Astrocyte (in vitro differentiated cells and primary cell): ENCODE results near the gene HGS. TPM values are rescaled to one million over a fixed set of nuclear protein-coding genes. Genes with fewer than 3 reads are reported as not detected.

ENCODE experiments used
- DNase-seq: peaks from one replicate; pipeline ENCODE4 v3.0.0-alpha.2; 2010; ENCODE audit warnings: low read depth
- FAIRE-seq: peaks from 2 replicates; lab custom pipeline; 2011; peaks lifted over from hg19 to GRCh38; lab: Jason Lieb, UNC
- H2AFZ ChIP-seq: 2 replicates; pipeline ENCODE4 v1.6.0; 2012; ENCODE audit warnings: low read depth, low read length, inconsistent platforms
- H3K27ac ChIP-seq: 2 replicates; pipeline ENCODE4 v1.5.1; 2011; ENCODE audit warnings: low read depth, low read length, inconsistent platforms
- H3K27me3 ChIP-seq: 2 replicates; pipeline ENCODE4 v1.6.0; 2011; ENCODE audit warnings: low read length, inconsistent platforms; ENCODE audit not compliant: insufficient read depth
- H3K36me3 ChIP-seq: 2 replicates; pipeline ENCODE4 v1.5.1; 2011; ENCODE audit warnings: low read length, inconsistent platforms; ENCODE audit not compliant: insufficient read depth
- H3K4me1 ChIP-seq: 2 replicates; pipeline ENCODE4 v1.5.1; 2011; ENCODE audit warnings: low read length, inconsistent platforms; ENCODE audit not compliant: insufficient read depth
- H3K4me2 ChIP-seq: 2 replicates; pipeline ENCODE4 v1.6.0; 2012; ENCODE audit warnings: low read length, inconsistent platforms
- H3K4me3 ChIP-seq: 2 replicates; pipeline ENCODE4 v1.5.1; 2011; ENCODE audit warnings: low read depth, mild to moderate bottlenecking, low read length, inconsistent platforms; ENCODE audit not compliant: insufficient read depth
- H3K79me2 ChIP-seq: 2 replicates; pipeline ENCODE4 v1.6.0; 2012; ENCODE audit warnings: mild to moderate bottlenecking, low read length, inconsistent platforms; ENCODE audit not compliant: insufficient read depth
- H3K9ac ChIP-seq: 2 replicates; pipeline ENCODE4 v1.6.0; 2012; ENCODE audit warnings: mild to moderate bottlenecking, low read length, inconsistent platforms
- H3K9me3 ChIP-seq: 2 replicates; pipeline ENCODE4 v1.5.1; 2012; ENCODE audit warnings: low read depth, mild to moderate bottlenecking, low read length, inconsistent platforms; ENCODE audit not compliant: insufficient read depth
- H4K20me1 ChIP-seq: 2 replicates; pipeline ENCODE4 v1.6.0; 2012; ENCODE audit warnings: low read length, inconsistent platforms; ENCODE audit not compliant: insufficient read depth
- H3K27ac Mint-ChIP-seq: one replicate; pipeline ENCODE4 v1.8.0; 2021; ENCODE audit warnings: mild to moderate bottlenecking, mixed read lengths; ENCODE audit not compliant: unreplicated experiment
- H3K27me3 Mint-ChIP-seq: one replicate; pipeline ENCODE4 v1.8.0; 2021; ENCODE audit warnings: low read depth, mixed read lengths; ENCODE audit not compliant: unreplicated experiment
- H3K36me3 Mint-ChIP-seq: one replicate; pipeline ENCODE4 v1.8.0; 2021; ENCODE audit warnings: low read depth, mixed read lengths; ENCODE audit not compliant: unreplicated experiment
- H3K4me1 Mint-ChIP-seq: one replicate; pipeline ENCODE4 v1.8.0; 2021; ENCODE audit warnings: low read depth, mixed read lengths; ENCODE audit not compliant: unreplicated experiment
- H3K4me3 Mint-ChIP-seq: one replicate; pipeline ENCODE4 v1.8.0; 2021; ENCODE audit warnings: mild to moderate bottlenecking, moderate library complexity, mixed read lengths; ENCODE audit not compliant: unreplicated experiment
- H3K9me3 Mint-ChIP-seq: one replicate; pipeline ENCODE4 v1.8.0; 2021; ENCODE audit warnings: mild to moderate bottlenecking, mixed read lengths; ENCODE audit not compliant: unreplicated experiment
- EZH2 ChIP-seq: IDR thresholded peaks from 2 replicates; pipeline ENCODE4 v1.6.1; 2012; ENCODE audit warnings: mild to moderate bottlenecking, low read length, inconsistent platforms; ENCODE audit not compliant: insufficient read depth
- total RNA-seq: library from RNA; stranded (reverse); gene quantifications from 2 replicates; pipeline ENCODE4 v1.2.1, GENCODE V29; 2021
- TF ChIP-seq, protein P1 (sequence below): IDR thresholded peaks from 2 replicates; pipeline ENCODE4 v1.5.1; 2011; ENCODE audit warnings: low read depth, mild to moderate bottlenecking, inconsistent platforms, low read length, moderate library complexity; ENCODE audit not compliant: insufficient read depth

HGS gene
- total RNA-seq, 1 donor from 2014 or later: 122 TPM

DNA sequence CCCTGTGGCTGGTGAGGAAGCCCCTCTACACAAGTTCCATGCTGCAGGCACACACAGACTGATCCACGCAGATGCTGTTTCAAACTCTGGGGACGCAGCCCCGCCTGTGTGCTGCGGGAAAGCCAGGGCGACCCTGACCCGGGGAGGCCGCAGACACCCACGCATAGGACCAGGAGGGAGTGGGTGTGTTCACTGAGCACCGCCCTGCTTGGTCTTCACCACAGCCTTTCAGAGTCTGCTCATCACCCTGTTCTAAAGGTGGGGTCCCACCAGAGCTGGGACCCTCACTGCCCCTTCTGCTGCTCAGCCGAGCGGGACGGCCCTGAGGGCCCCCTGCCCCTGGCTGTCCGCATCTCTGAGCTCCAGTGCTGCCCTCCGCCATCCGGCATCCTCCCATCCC is 39.3 kb upstream of the HGS start:
- no peaks in the 10 kb centered on the region for H3K36me3 ChIP-seq
- H3K4me1 ChIP-seq: peaks cover 10% of the 10 kb centered on the region
- peaks cover 4% of the 10 kb centered on the region for H3K9me3 Mint-ChIP-seq
- FAIRE-seq (no peak), DNase-seq (no peak)
- no peaks in the 10 kb centered on the region for H4K20me1 ChIP-seq
- no peak overlapping the region for H3K4me2 ChIP-seq
- no peak overlapping the region for H3K9ac ChIP-seq
- H3K4me3 ChIP-seq: no peak overlapping the region
- no peak overlapping the region for H3K27ac Mint-ChIP-seq
- H3K27me3 Mint-ChIP-seq: peaks cover 18% of the 10 kb centered on the region
- H3K79me2 ChIP-seq: no peaks in the 10 kb centered on the region
- H3K4me1 Mint-ChIP-seq: peaks cover 5% of the 10 kb centered on the region
- peaks cover 2% of the 10 kb centered on the region for H3K36me3 Mint-ChIP-seq
- H3K27me3 ChIP-seq: peaks cover 20% of the 10 kb centered on the region
- H2AFZ ChIP-seq: no peak overlapping the region
- TF ChIP-seq EZH2: no peak
- TF ChIP-seq, protein P1, sequence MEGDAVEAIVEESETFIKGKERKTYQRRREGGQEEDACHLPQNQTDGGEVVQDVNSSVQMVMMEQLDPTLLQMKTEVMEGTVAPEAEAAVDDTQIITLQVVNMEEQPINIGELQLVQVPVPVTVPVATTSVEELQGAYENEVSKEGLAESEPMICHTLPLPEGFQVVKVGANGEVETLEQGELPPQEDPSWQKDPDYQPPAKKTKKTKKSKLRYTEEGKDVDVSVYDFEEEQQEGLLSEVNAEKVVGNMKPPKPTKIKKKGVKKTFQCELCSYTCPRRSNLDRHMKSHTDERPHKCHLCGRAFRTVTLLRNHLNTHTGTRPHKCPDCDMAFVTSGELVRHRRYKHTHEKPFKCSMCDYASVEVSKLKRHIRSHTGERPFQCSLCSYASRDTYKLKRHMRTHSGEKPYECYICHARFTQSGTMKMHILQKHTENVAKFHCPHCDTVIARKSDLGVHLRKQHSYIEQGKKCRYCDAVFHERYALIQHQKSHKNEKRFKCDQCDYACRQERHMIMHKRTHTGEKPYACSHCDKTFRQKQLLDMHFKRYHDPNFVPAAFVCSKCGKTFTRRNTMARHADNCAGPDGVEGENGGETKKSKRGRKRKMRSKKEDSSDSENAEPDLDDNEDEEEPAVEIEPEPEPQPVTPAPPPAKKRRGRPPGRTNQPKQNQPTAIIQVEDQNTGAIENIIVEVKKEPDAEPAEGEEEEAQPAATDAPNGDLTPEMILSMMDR: no peak
- no peak overlapping the region for H3K4me3 Mint-ChIP-seq
- no peak overlapping the region for H3K27ac ChIP-seq
- H3K9me3 ChIP-seq: peaks cover 7% of the 10 kb centered on the region

DNA sequence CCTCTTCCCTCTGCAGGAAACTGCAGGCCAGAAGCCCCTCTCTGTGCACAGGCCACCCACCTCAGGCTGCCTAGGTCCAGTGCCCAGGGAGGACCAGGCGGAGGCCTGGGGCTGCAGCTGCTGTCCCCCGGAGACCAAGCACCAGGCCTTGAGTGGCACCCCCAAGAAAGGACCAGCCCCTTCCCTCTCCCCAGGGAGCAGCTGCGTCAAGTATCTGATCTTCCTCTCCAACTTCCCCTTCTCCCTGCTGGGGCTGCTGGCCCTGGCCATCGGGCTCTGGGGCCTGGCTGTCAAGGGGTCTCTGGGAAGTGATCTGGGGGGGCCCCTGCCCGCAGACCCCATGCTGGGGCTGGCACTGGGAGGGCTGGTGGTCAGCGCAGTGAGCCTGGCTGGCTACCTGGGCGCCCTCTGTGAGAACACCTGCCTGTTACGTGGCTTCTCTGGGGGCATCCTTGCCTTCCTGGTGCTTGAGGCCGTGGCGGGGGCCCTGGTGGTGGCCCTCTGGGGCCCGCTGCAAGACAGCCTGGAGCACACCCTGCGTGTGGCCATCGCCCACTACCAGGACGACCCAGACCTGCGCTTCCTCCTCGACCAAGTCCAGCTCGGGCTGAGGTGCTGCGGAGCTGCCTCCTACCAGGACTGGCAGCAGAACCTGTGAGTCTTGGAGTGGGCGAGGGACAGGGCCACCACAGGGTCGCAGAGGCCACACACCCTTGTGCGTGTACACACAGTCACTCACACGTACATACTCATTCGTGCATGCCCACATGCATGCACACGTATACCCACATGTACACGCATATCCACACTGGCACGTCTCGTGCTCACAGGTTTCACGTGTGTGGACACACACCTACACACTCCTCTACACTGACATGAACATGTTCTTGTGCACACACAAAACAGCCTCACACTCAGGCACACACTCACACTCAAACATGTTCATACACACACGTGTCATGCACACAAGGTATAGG is 38.5 kb upstream of the HGS start:
- Histone ChIP-seq H3K27me3 (peaks cover 20% of the 10 kb centered on the region), H3K4me3 (no peak overlapping the region), H3K9me3 (peaks cover 7% of the 10 kb centered on the region), H3K36me3 (no peaks in the 10 kb centered on the region), H3K79me2 (no peaks in the 10 kb centered on the region), H3K9ac (no peak overlapping the region), H2AFZ (no peak overlapping the region), H3K4me2 (no peak overlapping the region), H3K27ac (no peak overlapping the region), H4K20me1 (no peaks in the 10 kb centered on the region), H3K4me1 (peaks cover 10% of the 10 kb centered on the region)
- peaks cover 5% of the 10 kb centered on the region for H3K4me1 Mint-ChIP-seq
- H3K27me3 Mint-ChIP-seq: peaks cover 18% of the 10 kb centered on the region
- H3K4me3 Mint-ChIP-seq: no peak overlapping the region
- DNase-seq (no peak), FAIRE-seq (no peak)
- no peak overlapping the region for H3K27ac Mint-ChIP-seq
- TF ChIP-seq EZH2: no peak
- TF ChIP-seq, protein P1: no peak
- peaks cover 2% of the 10 kb centered on the region for H3K36me3 Mint-ChIP-seq
- H3K9me3 Mint-ChIP-seq: peaks cover 4% of the 10 kb centered on the region
